ENCODE measurements around the gene RAB11FIP5.
"Not testable (repeated sequence)": the region's sequence is repeated elsewhere in the genome, so short reads cannot be mapped to it uniquely, and the experiment has no call there.

Gene RAB11FIP5

GRCh38 chr2:73112913-73113854 lies at the start of gene RAB11FIP5:
Gene RAB11FIP5 (minus strand): TSS chr2:73112948. CDS start chr2:73112777, 171 bp downstream.
- peak; percentile 9 to 15 for DNase-seq

GRCh38 chr2:73156539-73157124 lies 43.9 kb upstream of the RAB11FIP5 start:
- peak; percentile 21 to 38 for DNase-seq

GRCh38 chr2:73142937-73143336 lies 30.2 kb upstream of the RAB11FIP5 start:
- peak in 1 of 2 donors; percentile 1 for DNase-seq

GRCh38 chr2:73141896-73142295 lies 29.1 kb upstream of the RAB11FIP5 start:
- peak; percentile 11 to 18 for DNase-seq

- DNase-seq, result no peak
These were observed 22.5 kb upstream of the RAB11FIP5 start for GRCh38 chr2:73135236-73135635.

- DNase-seq, result no peak
These were observed 21.7 kb upstream of the RAB11FIP5 start for GRCh38 chr2:73134471-73134870.

DNA sequence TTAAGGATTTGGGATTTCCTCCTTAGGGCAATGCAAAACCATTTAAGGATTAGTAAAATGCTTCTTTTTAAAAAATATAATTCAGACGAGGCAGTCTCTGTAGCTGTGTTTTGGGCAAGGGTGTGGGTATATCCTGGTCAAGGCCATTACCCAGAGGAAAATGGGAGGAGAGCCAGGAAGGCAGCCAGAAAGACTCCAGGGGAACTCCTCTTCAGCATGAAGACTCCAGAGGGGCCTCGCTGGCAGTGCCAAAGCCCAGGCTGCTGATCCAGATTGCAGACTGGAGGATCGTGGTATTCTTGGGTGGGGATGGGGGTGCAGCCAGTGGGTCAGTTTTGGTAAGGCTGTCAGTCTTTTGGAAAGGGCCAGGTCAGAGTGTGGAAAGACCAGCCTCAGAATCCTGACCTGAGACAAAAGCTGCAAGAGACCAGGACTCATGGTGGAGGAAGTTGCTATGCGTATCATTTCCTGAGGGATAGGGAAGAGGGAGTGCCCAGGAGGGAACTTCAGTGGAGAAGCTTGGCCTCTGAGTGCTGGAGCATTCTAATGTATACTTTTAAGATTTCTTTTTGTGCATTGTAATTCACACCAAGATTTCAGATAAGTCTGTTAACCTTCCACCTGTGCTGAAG lies 20.9 kb upstream of the RAB11FIP5 start:
- no peak for DNase-seq

- no peak for DNase-seq
These were observed 19.1 kb upstream of the RAB11FIP5 start for GRCh38 chr2:73131807-73132206.

DNA sequence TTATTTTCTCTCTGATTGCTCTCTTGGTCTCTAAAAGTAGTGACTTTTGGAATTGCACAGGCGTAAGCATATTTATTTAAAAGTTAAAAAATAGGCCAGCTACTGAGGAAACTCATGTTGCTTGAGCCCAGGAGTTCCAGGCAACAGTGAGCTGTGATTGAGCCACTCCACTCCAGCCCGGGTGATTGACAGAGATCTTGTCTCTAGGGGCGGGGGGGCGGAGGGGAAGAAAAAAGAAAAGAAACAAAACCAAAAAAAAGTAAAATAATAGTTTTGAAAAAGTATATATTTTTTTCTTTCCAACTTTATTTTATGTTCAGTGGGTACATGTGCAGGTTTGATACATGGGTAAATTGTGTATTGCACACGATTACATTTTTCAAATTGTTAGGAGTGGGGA lies 18.0 kb upstream of the RAB11FIP5 start:
- no peak for DNase-seq

- DNase-seq, result no peak
These were observed 16.2 kb upstream of the RAB11FIP5 start for GRCh38 chr2:73128841-73129535.

- DNase-seq, result no peak
These were observed 9.8 kb upstream of the RAB11FIP5 start for GRCh38 chr2:73122536-73122935.

GRCh38 chr2:73119611-73120239 lies 7.0 kb upstream of the RAB11FIP5 start:
- DNase-seq, result not testable (repeated sequence)

DNA sequence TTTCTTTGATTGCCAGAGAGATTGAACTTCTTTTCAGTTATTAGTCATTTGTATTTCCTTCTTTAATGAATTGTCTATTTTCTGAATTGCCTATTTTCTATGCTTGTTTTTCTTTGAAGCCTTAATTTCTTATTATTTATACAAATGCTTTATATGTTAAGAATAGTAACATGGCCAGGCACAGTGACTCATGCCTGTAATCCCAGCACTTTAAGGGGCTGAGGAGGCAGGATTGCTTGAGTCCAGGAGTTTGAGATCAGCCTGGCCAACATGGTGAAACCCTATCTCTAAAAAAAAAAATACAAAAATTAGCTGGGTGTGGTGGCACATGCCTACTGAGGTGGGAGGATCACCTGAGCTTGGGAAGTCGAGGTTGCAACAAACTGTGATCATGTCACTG lies 4.7 kb upstream of the RAB11FIP5 start:
- DNase-seq, result no peak

DNA sequence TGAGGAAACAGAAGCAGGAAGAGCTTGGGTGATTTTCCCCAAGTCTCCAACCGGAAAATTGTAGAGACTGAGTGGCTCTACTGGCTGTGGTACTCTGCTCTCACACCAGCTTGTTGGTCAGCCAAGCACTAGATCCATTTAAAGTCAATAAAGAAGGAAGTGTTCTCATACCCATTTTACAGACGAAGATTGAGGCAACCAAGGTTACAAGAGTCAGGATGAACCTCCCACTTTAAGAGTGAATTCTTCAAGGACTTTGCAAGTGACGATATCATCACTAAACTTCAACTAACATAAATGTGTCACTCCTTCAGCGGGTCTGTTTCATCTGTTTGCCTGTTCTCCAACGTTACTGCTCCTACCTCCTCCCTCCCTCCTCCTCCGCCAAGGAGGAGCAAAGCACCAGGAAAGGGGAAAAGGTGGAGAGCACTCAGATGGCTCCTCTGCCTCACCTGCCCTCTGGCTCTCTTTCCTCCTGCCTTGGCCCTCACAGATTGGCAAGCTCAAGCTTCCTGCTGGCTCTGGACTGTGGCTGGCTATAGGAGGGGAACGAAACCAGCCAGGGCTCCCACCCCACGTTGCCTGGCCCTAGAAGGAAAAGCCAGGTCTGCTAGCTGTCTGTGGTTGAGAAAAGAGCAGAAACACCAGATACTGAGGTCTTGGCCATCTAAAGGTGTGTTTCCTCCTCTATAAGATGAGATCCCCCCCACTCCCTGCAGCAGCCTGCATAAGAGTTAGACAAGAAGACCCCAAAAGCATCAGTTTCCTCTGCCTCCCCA lies 3.6 kb upstream of the RAB11FIP5 start:
- no peak for DNase-seq

- DNase-seq, result no peak
These were observed 1.6 kb upstream of the RAB11FIP5 start for GRCh38 chr2:73114273-73114867.

DNA sequence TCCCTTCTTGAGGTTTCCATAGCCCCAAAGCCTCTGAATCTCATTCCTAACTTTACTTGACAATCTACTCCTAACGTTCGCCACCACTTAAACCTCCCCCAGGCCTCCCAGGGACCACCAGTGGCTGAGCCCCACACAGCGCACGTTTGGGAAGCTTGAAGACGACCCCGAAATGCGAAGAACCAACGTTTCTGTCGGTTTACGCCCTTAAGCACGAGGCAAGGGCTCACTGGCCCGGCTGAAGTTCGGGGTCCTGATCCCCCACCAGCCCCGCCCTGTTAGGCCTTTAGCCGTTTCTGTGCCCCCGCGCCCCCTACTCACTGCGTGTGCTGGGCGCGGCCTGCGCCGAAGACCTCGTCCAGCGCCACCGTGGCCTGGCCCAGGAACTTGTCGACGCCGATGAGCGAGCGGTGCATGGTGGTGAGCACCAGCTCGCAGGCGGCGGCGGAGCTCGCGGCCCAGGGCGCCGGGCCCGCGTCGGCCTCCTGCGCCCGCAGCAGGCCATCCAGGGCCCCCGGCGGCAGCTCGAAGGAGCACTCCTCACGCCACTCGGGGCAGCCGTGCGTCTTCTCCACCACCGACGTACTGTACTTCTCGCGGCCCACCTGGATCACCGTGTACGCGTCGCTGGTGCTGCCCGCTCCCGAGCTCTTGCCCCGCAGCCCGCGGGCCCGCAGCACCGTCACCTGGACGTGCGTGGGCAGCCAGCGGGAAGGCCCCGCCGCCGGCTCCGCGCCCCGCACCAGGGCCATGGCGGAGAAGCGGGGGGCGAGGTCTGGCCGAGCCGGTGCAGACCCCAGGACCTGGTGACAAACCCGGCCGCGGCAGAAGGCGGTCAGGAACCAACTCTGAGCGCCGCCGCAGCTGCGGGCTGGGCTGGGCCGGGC lies 479 bp downstream of the RAB11FIP5 start:
- no peak for DNase-seq

- DNase-seq, result no peak
These were observed 1.4 kb downstream of the RAB11FIP5 start for GRCh38 chr2:73111073-73112025.

- no peak for DNase-seq
These were observed 2.3 kb downstream of the RAB11FIP5 start for GRCh38 chr2:73110168-73111072.

All from inflammatory macrophage treated with lipopolysaccharide for 1 hour (primary cell).